Amniotic epithelial cell (primary cell): ENCODE data around the gene MEGF11.
A peak's percentile ranks its signal among the peaks of the same experiment; 100 is the strongest.

Experiments used
- DNase-seq: peaks from one replicate; pipeline ENCODE4 v3.0.0-alpha.2; 2010; ENCODE audit warnings: low read depth

The MEGF11 gene

DNA sequence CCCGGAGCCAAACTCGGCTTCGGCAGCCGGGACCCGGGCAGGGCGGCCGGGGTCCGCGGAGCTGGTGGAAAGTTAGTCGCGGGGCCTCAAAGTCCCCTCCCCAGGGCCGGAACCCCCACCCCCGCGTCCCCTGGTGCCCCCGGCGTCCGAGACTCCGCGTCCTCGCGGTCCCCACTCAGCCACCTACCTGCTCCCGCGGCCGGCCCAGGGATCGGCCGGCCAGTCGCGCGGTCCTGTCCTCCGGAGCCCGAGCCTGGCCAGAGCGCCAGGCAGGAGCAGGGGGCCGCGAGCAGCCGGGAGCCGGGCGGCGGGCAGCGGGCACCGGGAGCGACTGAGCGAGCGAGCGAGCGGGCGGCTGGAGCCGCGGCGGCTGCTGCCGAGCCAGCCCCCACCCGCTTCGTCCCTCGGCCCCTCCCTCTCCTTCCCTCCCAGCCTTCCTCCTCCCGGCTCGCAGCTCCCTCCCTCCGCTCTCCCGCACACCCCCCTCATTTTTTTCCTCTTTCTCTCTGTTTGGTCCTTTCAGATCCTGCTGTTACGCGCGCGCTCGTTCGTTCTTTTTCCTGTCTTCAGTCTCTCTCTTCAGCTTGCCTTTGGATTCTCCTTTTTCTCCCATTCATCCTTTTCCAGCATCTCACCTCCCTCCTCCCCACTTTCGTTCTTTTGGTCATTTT lies at the start of gene MEGF11:
MEGF11 (minus strand) TSS at position 333 of the 671 bp plus-strand sequence. CDS start 125,347 bp downstream, outside the sequence.
- peak; percentile 33 for DNase-seq

- DNase-seq = no peak
Observed at GRCh38 chr15:66302489-66303278, 49.1 kb upstream of the MEGF11 start.

DNA sequence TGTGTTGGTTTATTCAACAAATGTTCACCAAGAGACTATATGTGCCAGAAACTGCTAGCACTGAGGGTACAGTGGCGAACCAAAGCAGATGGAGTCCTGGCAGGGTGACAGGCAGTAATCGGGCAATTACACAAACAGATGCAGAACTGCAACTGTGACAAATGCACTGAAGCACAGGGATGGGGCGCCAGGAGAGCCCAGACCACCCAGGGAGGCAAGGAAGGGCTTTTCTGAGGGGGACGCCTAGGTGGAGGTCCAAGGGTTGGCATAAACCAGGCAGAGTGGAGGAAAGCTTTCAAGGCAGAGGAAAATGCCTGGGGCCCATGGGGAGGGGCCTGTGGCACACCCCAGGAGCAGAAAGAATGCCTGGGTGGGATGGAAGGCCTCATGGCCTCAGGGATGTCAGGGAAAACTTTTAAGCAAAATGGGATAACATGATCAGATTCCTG lies 45.3 kb upstream of the MEGF11 start:
- no peak for DNase-seq

GRCh38 chr15:66296186-66296585 lies 42.6 kb upstream of the MEGF11 start:
- DNase-seq = no peak

- DNase-seq = peak; percentile 85
Observed at GRCh38 chr15:66294932-66295235, 41.3 kb upstream of the MEGF11 start.

DNA sequence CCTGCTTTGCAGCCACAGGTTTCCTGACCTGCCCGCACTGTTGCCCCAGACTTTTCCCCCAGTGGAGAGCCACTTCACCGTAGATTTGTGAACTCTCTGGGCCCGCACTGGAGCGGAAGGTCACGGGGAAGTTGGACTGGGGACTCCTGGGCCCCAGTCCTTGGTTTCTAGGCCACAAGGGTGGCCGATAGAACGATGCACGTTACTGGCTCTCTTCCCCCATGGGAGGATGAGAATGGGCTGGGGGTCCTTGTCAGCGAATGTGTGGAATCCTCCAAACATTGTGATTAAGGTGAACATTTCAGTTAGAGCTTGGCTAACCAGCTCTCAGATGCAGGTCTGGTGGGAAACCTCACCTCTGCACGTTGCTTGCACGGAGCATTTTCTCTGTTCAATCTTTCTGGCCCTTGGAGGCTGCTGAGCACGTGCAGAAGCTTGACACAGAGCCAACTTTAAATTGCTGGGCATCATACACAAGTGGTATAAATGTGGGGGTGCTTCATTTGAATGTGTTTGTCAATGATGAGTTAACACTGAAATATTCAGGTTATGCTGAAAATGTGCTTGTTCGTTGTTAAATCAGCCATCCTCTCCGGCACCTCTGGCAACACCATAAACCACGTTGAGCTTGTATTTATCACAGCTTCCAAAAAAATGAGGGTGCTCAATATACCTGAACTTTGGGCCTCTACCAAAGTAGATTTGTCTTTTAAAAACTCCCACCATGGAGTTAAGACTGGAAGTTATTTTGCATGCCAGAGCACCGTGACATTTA lies 40.8 kb upstream of the MEGF11 start:
- DNase-seq = peak; percentile 86

- DNase-seq = peak; percentile 31
Observed at GRCh38 chr15:66293419-66294156, 40.0 kb upstream of the MEGF11 start, which contains the start of gene DIS3L. TSS of gene DIS3L (plus strand) at chr15:66293568. CDS start at chr15:66293597, 29 bp downstream.

GRCh38 chr15:66292571-66293418 lies 39.2 kb upstream of the MEGF11 start:
- DNase-seq = no peak

- no peak for DNase-seq
Observed at GRCh38 chr15:66291816-66292570, 38.4 kb upstream of the MEGF11 start.

DNA sequence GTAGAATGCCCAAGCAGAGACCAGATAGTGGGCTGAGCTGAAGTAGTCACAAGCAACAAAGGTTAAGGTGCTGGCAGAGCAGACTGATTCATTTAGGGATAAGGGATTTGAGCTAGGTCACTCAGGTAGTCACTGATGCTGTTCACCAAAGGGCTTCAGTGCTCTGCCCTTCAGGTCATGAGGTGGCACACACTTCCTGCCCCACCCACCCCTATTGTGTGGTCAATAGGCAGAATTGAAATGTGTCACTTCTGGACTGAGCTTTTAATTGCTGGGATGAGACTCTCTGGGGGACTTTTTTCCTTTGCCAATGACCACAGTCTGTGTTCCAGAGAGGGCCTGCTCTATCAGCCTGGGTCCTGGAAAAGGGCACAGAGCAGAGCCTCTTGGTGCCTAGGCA lies 37.0 kb upstream of the MEGF11 start:
- no peak for DNase-seq

- DNase-seq = no peak
Observed at GRCh38 chr15:66290007-66290406, 36.5 kb upstream of the MEGF11 start.

- no peak for DNase-seq
Observed at GRCh38 chr15:66288551-66289185, 35.1 kb upstream of the MEGF11 start.

DNA sequence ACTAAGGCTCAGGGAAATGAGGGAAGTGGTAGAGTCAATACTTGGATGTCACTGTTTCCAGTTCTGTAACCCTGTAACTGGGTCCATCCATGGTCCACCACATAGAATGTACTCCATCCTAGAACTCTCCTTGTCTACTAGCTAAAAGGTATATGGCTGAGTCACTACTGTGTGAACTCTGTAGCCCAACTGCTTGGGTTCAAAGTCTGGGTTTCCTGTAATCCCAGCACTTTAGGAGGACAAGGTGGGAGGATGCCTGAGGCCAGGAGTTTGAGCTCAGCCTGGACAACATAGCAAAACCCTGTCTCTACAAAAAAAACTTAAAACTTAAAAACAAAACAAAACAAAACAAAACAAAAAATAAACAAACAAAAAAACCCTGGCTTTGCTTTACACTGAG lies 34.5 kb upstream of the MEGF11 start:
- DNase-seq = no peak

- peak; percentile 15 for DNase-seq
Observed at GRCh38 chr15:66287461-66288057, 34.0 kb upstream of the MEGF11 start.

DNA sequence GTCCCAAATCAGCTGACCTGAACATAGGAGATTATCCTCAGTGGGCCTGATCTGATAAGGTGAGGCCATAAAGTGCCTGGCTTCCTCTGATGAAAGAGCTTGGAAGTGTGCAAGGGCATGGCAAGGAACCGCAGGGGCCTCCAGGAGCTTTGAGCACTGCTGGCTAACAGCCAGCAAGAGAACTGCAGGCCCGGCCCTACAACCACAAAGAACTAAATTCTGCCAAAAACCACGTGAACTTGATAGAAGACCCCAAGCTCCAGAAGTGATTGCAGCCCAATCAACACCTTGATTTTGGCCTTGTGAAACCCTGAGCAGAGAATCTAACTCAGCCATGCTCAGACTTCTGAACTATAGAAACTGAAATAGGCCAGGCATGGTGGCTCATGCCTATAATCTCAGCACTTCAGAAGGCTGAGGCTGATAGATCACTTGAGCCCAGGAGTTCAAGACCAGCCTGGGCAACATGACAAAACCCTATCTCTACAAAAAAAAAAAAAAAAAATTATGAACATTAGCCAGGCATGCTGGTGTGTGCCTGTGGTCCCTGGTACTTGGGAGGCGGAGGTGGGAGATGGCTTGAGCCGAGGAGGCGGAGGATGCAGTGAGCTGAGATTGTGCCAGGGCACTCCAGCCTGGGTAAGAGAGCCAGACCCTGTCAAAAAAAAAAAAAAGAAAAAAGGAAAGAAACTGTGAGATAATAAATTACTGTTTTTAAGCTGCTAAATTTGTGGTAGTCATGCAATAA lies 32.2 kb upstream of the MEGF11 start:
- DNase-seq = peak; percentile 63

GRCh38 chr15:66284271-66284670 lies 30.7 kb upstream of the MEGF11 start:
- no peak for DNase-seq

DNA sequence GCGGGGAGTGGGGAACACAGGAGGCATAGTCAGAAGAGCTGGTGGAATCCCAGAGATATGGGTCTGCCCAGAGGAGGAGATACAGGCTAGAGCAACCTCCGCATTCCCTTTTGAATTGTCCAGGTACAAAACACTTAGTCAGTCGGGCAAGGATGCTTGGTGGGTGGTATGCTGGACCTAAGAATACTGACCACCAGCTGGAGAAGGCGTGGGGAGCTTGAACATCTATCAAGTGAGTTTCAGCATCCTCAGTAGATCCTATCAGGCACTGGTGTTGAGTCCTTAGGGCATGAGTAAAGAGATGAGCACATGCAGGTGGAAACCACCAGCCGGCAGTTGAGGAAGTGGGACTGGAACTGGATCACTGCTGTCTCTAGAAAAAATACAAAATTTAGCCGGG lies 25.1 kb upstream of the MEGF11 start:
- DNase-seq = no peak

GRCh38 chr15:66278056-66278455 lies 24.5 kb upstream of the MEGF11 start:
- DNase-seq = no peak

DNA sequence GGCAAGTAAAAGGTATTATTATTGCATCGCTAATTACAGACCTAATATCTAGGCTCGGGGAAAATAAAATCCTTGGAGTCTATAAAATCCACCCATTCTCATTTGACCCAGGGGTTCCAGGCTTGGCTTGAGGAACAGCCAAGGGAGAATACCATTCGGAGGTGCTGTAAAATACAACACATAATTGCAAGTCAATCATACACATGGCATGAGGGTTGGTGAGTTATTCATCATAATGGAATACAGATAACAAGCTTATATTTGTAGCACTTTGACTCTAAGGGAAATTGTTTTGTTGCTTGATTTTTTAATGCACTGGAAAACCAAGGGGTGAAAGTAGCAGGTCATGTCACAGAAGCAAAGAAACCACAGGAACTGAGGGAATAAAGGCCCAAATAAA lies 23.0 kb upstream of the MEGF11 start:
- no peak for DNase-seq
